Right lobe of liver (tissue), 6 donors: ENCODE data around the gene ANKRD11. TPM values are rescaled to one million over a fixed set of nuclear protein-coding genes. Genes with fewer than 3 reads are reported as not detected.

Experiments used
- ATAC-seq, 4 donors: fragments of 200-7000 bp; cut with Tn5 transposase; one replicate each; pipeline ENCODE4 v1.9.1; 2020; ENCODE audit warnings: mild to moderate bottlenecking in 4 of 4, moderate library complexity in 4 of 4
- DNase-seq, 3 donors: peaks; one replicate each; pipeline ENCODE4 v3.0.0-alpha.2; 2020
- H3K27ac ChIP-seq, 3 donors: fragments of 200-600 bp; one replicate each; pipeline ENCODE4 v1.8.0; 2022
- H3K27me3 ChIP-seq, 2 donors: fragments of 200-600 bp; one replicate each; pipeline ENCODE4 v1.8.0; 2022
- H3K36me3 ChIP-seq, 4 donors: fragments of 200-600 bp; sonication (generic) in 1 of 4; one replicate each; pipeline versions ENCODE4 v1.5.1 to v1.8.0; 2017 to 2022; ENCODE audit warnings: control low read depth in 1 of 4
- H3K4me1 ChIP-seq, 4 donors: fragments of 200-600 bp; sonication (generic) in 1 of 4; one replicate each; pipeline versions ENCODE4 v1.5.1 to v1.8.0; 2017 to 2022; ENCODE audit warnings: control low read depth in 1 of 4
- H3K4me3 ChIP-seq, 3 donors: fragments of 200-600 bp; one replicate each; pipeline ENCODE4 v1.8.0; 2022
- H3K9me3 ChIP-seq, 4 donors: fragments of 200-600 bp; sonication (generic) in 1 of 4; one replicate each; pipeline versions ENCODE4 v1.5.1 to v1.8.0; 2017 to 2022; ENCODE audit warnings: control low read depth in 1 of 4
- POLR2A ChIP-seq: fragments of 450-650 bp; IDR thresholded peaks from one replicate; pipeline ENCODE4 v1.6.1; 2017; ENCODE audit warnings: antibody characterized with exemption, mild to moderate bottlenecking
- WGBS: methylation state at CpG from one replicate; pipeline ENCODE4 v1.1.6; 2018; ENCODE audit warnings: low coverage, low lambda C conversion rate; ENCODE audit not compliant: insufficient coverage; ENCODE audit errors: missing lambda C conversion rate; 5-methylcytosine and 5-hydroxymethylcytosine counted together
- intact Hi-C, 2 donors: fragments of 100-400 bp; cut with DNase I; formaldehyde crosslinking; loops; one replicate each; pipeline versions ENCODE4 v1.11.2 to v1.14.1; 2022
- total RNA-seq, 6 experiments: library from RNA; depleted of rRNA in 2 of 6; stranded (reverse); fragments of >200 nt in 2 of 6; fragmentation: NEBNext Ultra II Directional in 3 of 6; extraction: Animal tissue kit (Norgen Biotek cat#: 25700) in 3 of 6; gene quantifications; one replicate each; pipeline versions ENCODE4 v1.1.0 to v1.2.4, GENCODE V29; 2016 to 2023
- TF ChIP-seq, protein P1 (sequence below), 4 donors: fragments of 200-600 bp in 3 of 4; fragments of 450-650 bp in 1 of 4; IDR thresholded peaks; one replicate each; pipeline versions ENCODE4 v1.5.1 to v1.8.0; 2016 to 2022; ENCODE audit warnings: antibody characterized with exemption in 4 of 4, mild to moderate bottlenecking in 2 of 4
- donor health status: DM: no; HTN: yes; CAD: no.
- donor health status: DM: no; HTN: no; CAD: no.
- donor health status: DM: no; HTN: no; CAD: no.
- donor health status: DM: no; HTN: yes; CAD: no.
- donor health status: DM: no; HTN: yes; CAD: no.

The ANKRD11 gene
- total RNA-seq, 6 experiments from 2014 or later, result 26.2 to 65.8 (median 41.6) TPM

DNA sequence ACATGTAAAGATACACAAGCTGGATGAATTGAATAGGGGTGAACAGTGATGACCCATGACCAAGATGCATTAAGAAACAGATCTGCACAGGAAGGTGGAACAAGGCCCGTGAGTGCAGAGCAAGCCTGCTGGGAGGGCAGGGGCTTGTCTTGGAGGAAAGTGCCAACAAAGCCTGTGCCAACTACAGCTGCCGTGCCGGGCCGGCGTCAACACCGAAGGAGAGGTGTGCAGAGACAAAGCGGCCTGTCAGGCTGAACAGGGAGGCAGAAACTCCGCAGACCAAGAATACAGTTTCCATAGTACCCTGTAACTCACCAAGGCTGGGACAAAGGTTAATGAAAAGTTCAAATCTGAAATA, 46.7 kb downstream of the ANKRD11 start:
- DNase-seq (no peak), ATAC-seq (peak in 3 of 4 donors; percentile 16 to 40 (median 38))
- TF ChIP-seq, protein P1, sequence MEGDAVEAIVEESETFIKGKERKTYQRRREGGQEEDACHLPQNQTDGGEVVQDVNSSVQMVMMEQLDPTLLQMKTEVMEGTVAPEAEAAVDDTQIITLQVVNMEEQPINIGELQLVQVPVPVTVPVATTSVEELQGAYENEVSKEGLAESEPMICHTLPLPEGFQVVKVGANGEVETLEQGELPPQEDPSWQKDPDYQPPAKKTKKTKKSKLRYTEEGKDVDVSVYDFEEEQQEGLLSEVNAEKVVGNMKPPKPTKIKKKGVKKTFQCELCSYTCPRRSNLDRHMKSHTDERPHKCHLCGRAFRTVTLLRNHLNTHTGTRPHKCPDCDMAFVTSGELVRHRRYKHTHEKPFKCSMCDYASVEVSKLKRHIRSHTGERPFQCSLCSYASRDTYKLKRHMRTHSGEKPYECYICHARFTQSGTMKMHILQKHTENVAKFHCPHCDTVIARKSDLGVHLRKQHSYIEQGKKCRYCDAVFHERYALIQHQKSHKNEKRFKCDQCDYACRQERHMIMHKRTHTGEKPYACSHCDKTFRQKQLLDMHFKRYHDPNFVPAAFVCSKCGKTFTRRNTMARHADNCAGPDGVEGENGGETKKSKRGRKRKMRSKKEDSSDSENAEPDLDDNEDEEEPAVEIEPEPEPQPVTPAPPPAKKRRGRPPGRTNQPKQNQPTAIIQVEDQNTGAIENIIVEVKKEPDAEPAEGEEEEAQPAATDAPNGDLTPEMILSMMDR (IDR thresholded peaks at IDR 0.05), result no peak
- TF ChIP-seq POLR2A, result no peak
- Histone ChIP-seq H3K9me3 (no peaks in the 10 kb centered on the region), H3K27me3 (no peaks in the 10 kb centered on the region), H3K4me3 (no peak overlapping the region), H3K4me1 (peaks cover 4 to 45% (median 22%) of the 10 kb centered on the region in 4 donors), H3K27ac (no peak overlapping the region), H3K36me3 (no peaks in the 10 kb centered on the region)
- intact Hi-C loops, result no loop called here
- WGBS, result 7% methylated on average over 8 of the region's 8 CpGs

DNA sequence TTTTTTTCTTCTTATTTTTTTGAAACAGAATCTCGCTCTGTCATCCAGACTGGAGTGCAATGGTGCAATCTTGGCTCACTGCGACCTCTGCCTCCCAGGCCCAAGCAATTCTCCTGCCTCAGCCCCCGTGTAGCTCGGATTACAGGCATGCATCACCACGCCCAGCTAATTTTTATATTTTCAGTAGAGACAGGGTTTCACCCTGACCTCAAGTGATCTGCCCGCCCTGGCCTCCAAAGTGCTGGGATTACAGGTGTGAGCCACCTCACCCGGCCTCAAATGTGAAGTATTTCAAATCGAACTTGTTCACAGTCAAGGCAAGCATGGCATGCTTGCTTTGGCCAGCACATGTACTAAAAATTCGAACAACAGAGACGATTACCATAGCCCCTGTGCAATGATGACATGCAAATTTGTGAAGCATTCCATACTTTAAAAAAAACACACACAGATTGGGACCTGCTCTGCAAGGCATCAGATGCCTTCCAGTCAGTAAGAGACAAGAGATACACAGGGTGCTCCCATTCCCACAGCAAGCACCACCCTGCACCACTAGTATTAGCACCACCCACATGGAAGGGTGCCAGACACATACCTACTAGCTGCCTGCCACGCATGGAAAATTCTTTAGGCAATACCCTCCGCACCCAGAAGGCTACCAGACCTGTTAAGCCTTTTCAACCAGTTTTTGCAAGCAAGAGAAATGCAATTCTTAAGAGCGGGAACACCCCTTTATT, 47.2 kb downstream of the ANKRD11 start:
- ATAC-seq (peak; percentile 31 to 47 (median 44)), DNase-seq (peak in 1 of 3 donors; percentile 56)
- Histone ChIP-seq H3K4me3 (no peak overlapping the region), H3K27ac (no peak overlapping the region), H3K36me3 (no peaks in the 10 kb centered on the region), H3K4me1 (peaks cover 4 to 45% (median 22%) of the 10 kb centered on the region in 4 donors), H3K9me3 (no peaks in the 10 kb centered on the region), H3K27me3 (no peaks in the 10 kb centered on the region)
- WGBS, result 28% methylated on average over 13 of the region's 13 CpGs
- intact Hi-C loops, result no loop called here
- TF ChIP-seq, protein P1 (IDR thresholded peaks at IDR 0.05), result no peak

DNA sequence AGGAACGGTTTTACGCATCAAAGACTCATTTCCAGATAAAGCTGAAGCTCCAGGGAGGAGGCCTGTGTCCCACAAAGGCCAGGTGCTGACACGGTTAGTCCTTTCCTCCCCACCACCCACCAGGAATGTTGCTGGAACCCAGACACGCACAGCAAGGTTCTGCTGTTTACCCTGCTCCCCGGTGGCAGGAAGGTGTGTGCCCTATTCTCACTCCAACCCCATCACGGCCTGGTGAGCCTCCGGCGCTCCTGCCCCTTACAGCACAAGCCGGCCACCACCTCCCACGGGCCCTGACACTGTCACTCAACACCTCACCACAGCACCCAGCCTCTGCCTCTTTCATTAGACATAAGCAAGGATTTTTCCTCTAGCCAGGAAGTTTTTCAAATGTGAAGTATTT, 47.8 kb downstream of the ANKRD11 start:
- H3K27ac ChIP-seq, result no peak overlapping the region
- no peak for DNase-seq

DNA sequence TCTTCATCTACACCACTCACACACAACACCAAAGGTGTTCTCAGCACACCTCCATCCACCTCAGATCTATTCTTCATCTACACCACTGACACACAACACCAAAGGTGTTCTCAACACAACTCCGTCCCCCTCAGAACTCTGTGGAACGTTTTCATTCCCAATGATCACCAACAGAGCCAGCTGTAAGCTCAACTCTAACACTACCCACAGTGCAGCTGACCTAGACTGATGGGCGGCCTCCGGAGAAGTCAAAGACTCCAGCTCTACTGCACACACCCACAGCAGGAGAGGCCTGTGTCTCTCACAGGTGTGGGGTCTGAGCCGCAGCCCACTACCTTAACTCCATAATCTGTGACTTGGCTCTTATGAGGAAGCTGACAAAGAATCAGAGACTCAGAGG, 50.7 kb downstream of the ANKRD11 start:
- intact Hi-C loops, result loop anchor here in 1 of 2 donors (10.0 kb wide), 1 partner anchor 45 kb away; no protein-coding TSS in a partner anchor
- 100% methylated on average over 3 of the region's 5 CpGs for WGBS
- Histone ChIP-seq H3K4me1 (peaks cover 2 to 28% (median 15%) of the 10 kb centered on the region in 4 donors), H3K9me3 (no peaks in the 10 kb centered on the region), H3K27ac (no peak overlapping the region), H3K36me3 (no peaks in the 10 kb centered on the region), H3K27me3 (no peaks in the 10 kb centered on the region), H3K4me3 (no peak overlapping the region)
- ATAC-seq (no peak), DNase-seq (no peak)
- TF ChIP-seq, protein P1 (IDR thresholded peaks at IDR 0.05), result no peak
- TF ChIP-seq POLR2A, result no peak

More for the DNA sequence above, 47.8 kb downstream of the ANKRD11 start:
- TF ChIP-seq POLR2A, result no peak
- TF ChIP-seq, protein P1 (IDR thresholded peaks at IDR 0.05), result no peak
- Histone ChIP-seq H3K36me3 (no peaks in the 10 kb centered on the region), H3K4me1 (peaks cover 4 to 45% (median 22%) of the 10 kb centered on the region in 4 donors), H3K27me3 (no peaks in the 10 kb centered on the region), H3K4me3 (no peak overlapping the region), H3K9me3 (no peaks in the 10 kb centered on the region)
- 31% methylated on average over 4 of the region's 10 CpGs for WGBS
- intact Hi-C loops, result no loop called here
- ATAC-seq, result peak in 3 of 4 donors; percentile 8 to 18 (median 11)
